ENCODE results near the gene ITPR1. TPM values are rescaled to one million over a fixed set of nuclear protein-coding genes. Genes with fewer than 3 reads are reported as not detected.

The ITPR1 gene
- polyA plus RNA-seq, 1 donor from 2014 or later, result 2.1 TPM

DNA sequence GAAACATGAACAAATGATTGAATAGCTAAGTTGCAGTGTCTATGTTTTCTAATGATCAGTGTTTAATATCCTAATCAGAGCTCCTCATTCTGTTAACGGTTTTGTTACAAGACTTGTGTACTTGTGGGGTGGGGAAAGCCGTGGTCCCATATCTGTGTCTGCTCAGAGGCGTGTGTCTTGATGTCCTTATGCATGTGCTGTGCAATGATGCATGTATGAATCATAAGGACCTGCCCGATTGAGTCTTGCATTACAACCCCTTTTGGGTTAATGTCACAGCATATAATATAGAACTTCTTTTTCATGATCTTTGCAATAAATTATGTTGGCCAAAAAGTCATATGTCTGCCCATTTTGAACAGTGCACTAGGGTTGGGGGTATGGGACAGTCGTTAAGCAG lies 233.4 kb downstream of the ITPR1 start:
- no peak overlapping the region for H3K9ac ChIP-seq (ENCODE audit: low read length)

GRCh38 chr3:4729061-4729973 lies 236.2 kb downstream of the ITPR1 start:
- Histone ChIP-seq H4K20me1 (ENCODE audit: insufficient read depth) (no peaks in the 10 kb centered on the region), H2AFZ (ENCODE audit: low read depth, low read length) (no peak overlapping the region), H3K36me3 (ENCODE audit: insufficient read depth, low read length) (no peaks in the 10 kb centered on the region), H3K4me3 (ENCODE audit: low read length) (no peak overlapping the region), H3K4me2 (ENCODE audit: low read length) (no peak overlapping the region), H3K27ac (ENCODE audit: low read length) (no peak overlapping the region), H3K27me3 (ENCODE audit: insufficient read depth, low read depth, low read length) (no peaks in the 10 kb centered on the region), H3F3A (ENCODE audit: insufficient read depth, low read length, poor library complexity, severe bottlenecking) (no peaks in the 10 kb centered on the region), H3K9ac (ENCODE audit: low read length) (no peak overlapping the region), H3K79me2 (replicated peaks; ENCODE audit: insufficient read depth, low read length) (no peaks in the 10 kb centered on the region), H3K9me2 (ENCODE audit: insufficient read depth, low read length) (no peaks in the 10 kb centered on the region), H3K9me3 (ENCODE audit: low read length) (no peaks in the 10 kb centered on the region)
- TF ChIP-seq EZH2 (IDR thresholded peaks at IDR 0.05; ENCODE audit: borderline replicate concordance, insufficient read depth, low read length, poor library complexity, severe bottlenecking) (no peak), RAD21 (conservative IDR thresholded peaks at IDR 0.05) (no peak), EP300 (conservative IDR thresholded peaks at IDR 0.05; ENCODE audit: poor library complexity, severe bottlenecking) (no peak), TAF1 (IDR thresholded peaks at IDR 0.05; ENCODE audit: low read depth) (no peak), MXI1 (conservative IDR thresholded peaks at IDR 0.05; ENCODE audit: poor library complexity, severe bottlenecking) (no peak), SMC3 (conservative IDR thresholded peaks at IDR 0.05; ENCODE audit: poor library complexity) (no peak), POLR2AphosphoS5 (IDR thresholded peaks at IDR 0.05) (no peak)
- TF ChIP-seq, protein P1, sequence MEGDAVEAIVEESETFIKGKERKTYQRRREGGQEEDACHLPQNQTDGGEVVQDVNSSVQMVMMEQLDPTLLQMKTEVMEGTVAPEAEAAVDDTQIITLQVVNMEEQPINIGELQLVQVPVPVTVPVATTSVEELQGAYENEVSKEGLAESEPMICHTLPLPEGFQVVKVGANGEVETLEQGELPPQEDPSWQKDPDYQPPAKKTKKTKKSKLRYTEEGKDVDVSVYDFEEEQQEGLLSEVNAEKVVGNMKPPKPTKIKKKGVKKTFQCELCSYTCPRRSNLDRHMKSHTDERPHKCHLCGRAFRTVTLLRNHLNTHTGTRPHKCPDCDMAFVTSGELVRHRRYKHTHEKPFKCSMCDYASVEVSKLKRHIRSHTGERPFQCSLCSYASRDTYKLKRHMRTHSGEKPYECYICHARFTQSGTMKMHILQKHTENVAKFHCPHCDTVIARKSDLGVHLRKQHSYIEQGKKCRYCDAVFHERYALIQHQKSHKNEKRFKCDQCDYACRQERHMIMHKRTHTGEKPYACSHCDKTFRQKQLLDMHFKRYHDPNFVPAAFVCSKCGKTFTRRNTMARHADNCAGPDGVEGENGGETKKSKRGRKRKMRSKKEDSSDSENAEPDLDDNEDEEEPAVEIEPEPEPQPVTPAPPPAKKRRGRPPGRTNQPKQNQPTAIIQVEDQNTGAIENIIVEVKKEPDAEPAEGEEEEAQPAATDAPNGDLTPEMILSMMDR (IDR thresholded peaks at IDR 0.05; ENCODE audit: poor library complexity, severe bottlenecking), result no peak

More for the DNA sequence above, 233.4 kb downstream of the ITPR1 start:
- Histone ChIP-seq H4K20me1 (ENCODE audit: insufficient read depth) (no peaks in the 10 kb centered on the region), H3K36me3 (ENCODE audit: insufficient read depth, low read length) (no peaks in the 10 kb centered on the region), H3K27ac (ENCODE audit: low read length) (no peak overlapping the region), H3K79me2 (replicated peaks; ENCODE audit: insufficient read depth, low read length) (no peaks in the 10 kb centered on the region), H3K27me3 (ENCODE audit: insufficient read depth, low read depth, low read length) (no peaks in the 10 kb centered on the region), H2AFZ (ENCODE audit: low read depth, low read length) (no peak overlapping the region), H3K9me3 (ENCODE audit: low read length) (no peaks in the 10 kb centered on the region), H3K9me2 (ENCODE audit: insufficient read depth, low read length) (no peaks in the 10 kb centered on the region), H3K4me3 (ENCODE audit: low read length) (no peak overlapping the region), H3F3A (ENCODE audit: insufficient read depth, low read length, poor library complexity, severe bottlenecking) (no peaks in the 10 kb centered on the region), H3K4me2 (ENCODE audit: low read length) (no peak overlapping the region)
- TF ChIP-seq, protein P1 (IDR thresholded peaks at IDR 0.05; ENCODE audit: poor library complexity, severe bottlenecking), result no peak
- no peak for TF ChIP-seq EZH2 (IDR thresholded peaks at IDR 0.05; ENCODE audit: borderline replicate concordance, insufficient read depth, low read length, poor library complexity, severe bottlenecking)
- no peak for TF ChIP-seq REST (IDR thresholded peaks at IDR 0.05; ENCODE audit: borderline replicate concordance)
- no peak for TF ChIP-seq EP300 (conservative IDR thresholded peaks at IDR 0.05; ENCODE audit: poor library complexity, severe bottlenecking)
- TF ChIP-seq RAD21 (conservative IDR thresholded peaks at IDR 0.05), result no peak
- TF ChIP-seq MXI1 (conservative IDR thresholded peaks at IDR 0.05; ENCODE audit: poor library complexity, severe bottlenecking), result no peak
- no peak for TF ChIP-seq SMC3 (conservative IDR thresholded peaks at IDR 0.05; ENCODE audit: poor library complexity)
- TF ChIP-seq TAF1 (IDR thresholded peaks at IDR 0.05; ENCODE audit: low read depth), result no peak
- TF ChIP-seq POLR2AphosphoS5 (IDR thresholded peaks at IDR 0.05), result no peak

All from neural cell (in vitro differentiated cells).